ENCODE data around the gene NR1H4.
A peak's percentile ranks its signal among the peaks of the same experiment; 100 is the strongest.

The NR1H4 gene

DNA sequence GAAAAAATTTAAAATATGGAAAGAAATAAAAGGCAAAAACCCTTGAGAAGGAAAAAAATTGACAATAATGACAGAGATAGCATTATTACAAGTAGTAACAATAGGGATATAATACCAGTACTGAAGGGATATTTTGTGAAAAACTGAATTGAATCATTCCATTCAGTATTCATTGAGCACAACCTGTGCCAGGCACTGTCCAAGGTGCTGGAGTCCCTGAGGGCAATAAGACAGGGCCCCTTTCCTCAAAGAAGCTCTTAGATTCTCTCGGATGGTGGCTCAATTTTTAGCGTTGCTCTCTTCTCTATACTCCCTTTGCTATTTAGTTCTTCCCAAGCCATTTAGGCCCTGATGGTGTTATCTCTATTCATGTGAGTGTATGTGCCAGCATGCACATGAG, 65.5 kb downstream of the NR1H4 start:
- no peak for TF ChIP-seq ZBTB8A (tag by site-specific recombination; IDR thresholded peaks at IDR 0.05)
- TF ChIP-seq, protein P1, sequence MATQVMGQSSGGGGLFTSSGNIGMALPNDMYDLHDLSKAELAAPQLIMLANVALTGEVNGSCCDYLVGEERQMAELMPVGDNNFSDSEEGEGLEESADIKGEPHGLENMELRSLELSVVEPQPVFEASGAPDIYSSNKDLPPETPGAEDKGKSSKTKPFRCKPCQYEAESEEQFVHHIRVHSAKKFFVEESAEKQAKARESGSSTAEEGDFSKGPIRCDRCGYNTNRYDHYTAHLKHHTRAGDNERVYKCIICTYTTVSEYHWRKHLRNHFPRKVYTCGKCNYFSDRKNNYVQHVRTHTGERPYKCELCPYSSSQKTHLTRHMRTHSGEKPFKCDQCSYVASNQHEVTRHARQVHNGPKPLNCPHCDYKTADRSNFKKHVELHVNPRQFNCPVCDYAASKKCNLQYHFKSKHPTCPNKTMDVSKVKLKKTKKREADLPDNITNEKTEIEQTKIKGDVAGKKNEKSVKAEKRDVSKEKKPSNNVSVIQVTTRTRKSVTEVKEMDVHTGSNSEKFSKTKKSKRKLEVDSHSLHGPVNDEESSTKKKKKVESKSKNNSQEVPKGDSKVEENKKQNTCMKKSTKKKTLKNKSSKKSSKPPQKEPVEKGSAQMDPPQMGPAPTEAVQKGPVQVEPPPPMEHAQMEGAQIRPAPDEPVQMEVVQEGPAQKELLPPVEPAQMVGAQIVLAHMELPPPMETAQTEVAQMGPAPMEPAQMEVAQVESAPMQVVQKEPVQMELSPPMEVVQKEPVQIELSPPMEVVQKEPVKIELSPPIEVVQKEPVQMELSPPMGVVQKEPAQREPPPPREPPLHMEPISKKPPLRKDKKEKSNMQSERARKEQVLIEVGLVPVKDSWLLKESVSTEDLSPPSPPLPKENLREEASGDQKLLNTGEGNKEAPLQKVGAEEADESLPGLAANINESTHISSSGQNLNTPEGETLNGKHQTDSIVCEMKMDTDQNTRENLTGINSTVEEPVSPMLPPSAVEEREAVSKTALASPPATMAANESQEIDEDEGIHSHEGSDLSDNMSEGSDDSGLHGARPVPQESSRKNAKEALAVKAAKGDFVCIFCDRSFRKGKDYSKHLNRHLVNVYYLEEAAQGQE (tag by site-specific recombination; IDR thresholded peaks at IDR 0.05) = peak; percentile 97
- H3K4me3 ChIP-seq (ENCODE audit: low read depth, low read length) = no peak overlapping the region
- ChIA-PET POLR2A (no interaction called here), CTCF (interaction anchor here (0.7 to 6.1 kb wide), 2 partner anchors 15 to 192 kb away, joined by 6 to 32 read pairs; no protein-coding TSS in a partner anchor)
- no peak overlapping the region for H3K27ac ChIP-seq (ENCODE audit: extremely low read depth, low read depth, low read length)
- no peaks in the 10 kb centered on the region for H3K4me1 ChIP-seq (ENCODE audit: control insufficient read depth, insufficient read depth, low read length)
- H3K9me3 ChIP-seq (ENCODE audit: control insufficient read depth, insufficient read depth, low read depth, low read length) = no peaks in the 10 kb centered on the region
- no peaks in the 10 kb centered on the region for H3K36me3 ChIP-seq (ENCODE audit: control insufficient read depth in 2 of 2, insufficient read depth in 1 of 2, low read length in 2 of 2)

DNA sequence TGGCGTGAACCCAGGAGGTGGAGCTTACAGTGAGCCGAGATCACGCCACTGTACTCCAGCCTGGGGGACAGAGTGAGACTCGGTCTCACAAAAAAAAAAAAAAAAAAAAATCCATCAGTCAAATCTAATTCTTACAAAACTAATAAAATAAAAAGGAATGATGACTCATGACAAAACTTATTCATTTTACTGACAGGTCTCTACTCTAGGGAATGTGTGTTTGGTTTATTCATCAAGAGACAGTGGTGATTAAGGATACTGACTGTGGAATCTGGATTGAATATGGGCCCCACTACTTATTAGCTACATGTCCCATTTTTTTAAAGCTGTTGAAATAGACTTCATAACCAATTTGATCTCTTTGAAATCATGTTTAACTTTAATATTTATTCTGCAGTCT, 70.5 kb downstream of the NR1H4 start:
- Histone ChIP-seq H3K27ac (ENCODE audit: extremely low read depth, low read depth, low read length) (no peak overlapping the region), H3K4me3 (ENCODE audit: low read depth, low read length) (no peak overlapping the region), H3K9me3 (ENCODE audit: control insufficient read depth, insufficient read depth, low read depth, low read length) (no peaks in the 10 kb centered on the region), H3K36me3 (ENCODE audit: control insufficient read depth in 2 of 2, insufficient read depth in 1 of 2, low read length in 2 of 2) (no peaks in the 10 kb centered on the region), H3K4me1 (ENCODE audit: control insufficient read depth, insufficient read depth, low read length) (no peaks in the 10 kb centered on the region)
- TF ChIP-seq TCF7L2 (IDR thresholded peaks at IDR 0.05; ENCODE audit: borderline replicate concordance, low read depth, low read length) (no peak), ZNF214 (tag by site-specific recombination; IDR thresholded peaks at IDR 0.05; ENCODE audit: borderline replicate concordance) (no peak), OSR2 (tag by site-specific recombination; IDR thresholded peaks at IDR 0.05) (no peak), ZNF529 (tag by site-specific recombination; IDR thresholded peaks at IDR 0.05; ENCODE audit: insufficient replicate concordance) (no peak), ZNF2 (tag by site-specific recombination; IDR thresholded peaks at IDR 0.05) (no peak), SCRT2 (tag by site-specific recombination; IDR thresholded peaks at IDR 0.05) (no peak), KLF8 (tag by site-specific recombination; IDR thresholded peaks at IDR 0.05) (no peak), ZNF132 (tag by site-specific recombination; IDR thresholded peaks at IDR 0.05; ENCODE audit: borderline replicate concordance) (no peak), ZBTB20 (tag by site-specific recombination; IDR thresholded peaks at IDR 0.05) (no peak), ZNF677 (tag by site-specific recombination; IDR thresholded peaks at IDR 0.05) (no peak), ZNF394 (tag by site-specific recombination; IDR thresholded peaks at IDR 0.05; ENCODE audit: borderline replicate concordance) (no peak), ZNF670 (tag by site-specific recombination; IDR thresholded peaks at IDR 0.05; ENCODE audit: low read depth) (no peak), PRDM1 (tag by site-specific recombination; IDR thresholded peaks at IDR 0.05) (no peak), ZNF791 (tag by site-specific recombination; IDR thresholded peaks at IDR 0.05) (no peak), ZNF76 (tag by site-specific recombination; IDR thresholded peaks at IDR 0.05; ENCODE audit: borderline replicate concordance, low read depth) (no peak)
- TF ChIP-seq, protein P2, sequence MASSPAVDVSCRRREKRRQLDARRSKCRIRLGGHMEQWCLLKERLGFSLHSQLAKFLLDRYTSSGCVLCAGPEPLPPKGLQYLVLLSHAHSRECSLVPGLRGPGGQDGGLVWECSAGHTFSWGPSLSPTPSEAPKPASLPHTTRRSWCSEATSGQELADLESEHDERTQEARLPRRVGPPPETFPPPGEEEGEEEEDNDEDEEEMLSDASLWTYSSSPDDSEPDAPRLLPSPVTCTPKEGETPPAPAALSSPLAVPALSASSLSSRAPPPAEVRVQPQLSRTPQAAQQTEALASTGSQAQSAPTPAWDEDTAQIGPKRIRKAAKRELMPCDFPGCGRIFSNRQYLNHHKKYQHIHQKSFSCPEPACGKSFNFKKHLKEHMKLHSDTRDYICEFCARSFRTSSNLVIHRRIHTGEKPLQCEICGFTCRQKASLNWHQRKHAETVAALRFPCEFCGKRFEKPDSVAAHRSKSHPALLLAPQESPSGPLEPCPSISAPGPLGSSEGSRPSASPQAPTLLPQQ (tag by site-specific recombination; IDR thresholded peaks at IDR 0.05) = no peak
- TF ChIP-seq, protein P3, sequence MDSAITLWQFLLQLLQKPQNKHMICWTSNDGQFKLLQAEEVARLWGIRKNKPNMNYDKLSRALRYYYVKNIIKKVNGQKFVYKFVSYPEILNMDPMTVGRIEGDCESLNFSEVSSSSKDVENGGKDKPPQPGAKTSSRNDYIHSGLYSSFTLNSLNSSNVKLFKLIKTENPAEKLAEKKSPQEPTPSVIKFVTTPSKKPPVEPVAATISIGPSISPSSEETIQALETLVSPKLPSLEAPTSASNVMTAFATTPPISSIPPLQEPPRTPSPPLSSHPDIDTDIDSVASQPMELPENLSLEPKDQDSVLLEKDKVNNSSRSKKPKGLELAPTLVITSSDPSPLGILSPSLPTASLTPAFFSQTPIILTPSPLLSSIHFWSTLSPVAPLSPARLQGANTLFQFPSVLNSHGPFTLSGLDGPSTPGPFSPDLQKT (IDR thresholded peaks at IDR 0.05; ENCODE audit: borderline replicate concordance, low read depth, low read length) = no peak
- TF ChIP-seq, protein P4, sequence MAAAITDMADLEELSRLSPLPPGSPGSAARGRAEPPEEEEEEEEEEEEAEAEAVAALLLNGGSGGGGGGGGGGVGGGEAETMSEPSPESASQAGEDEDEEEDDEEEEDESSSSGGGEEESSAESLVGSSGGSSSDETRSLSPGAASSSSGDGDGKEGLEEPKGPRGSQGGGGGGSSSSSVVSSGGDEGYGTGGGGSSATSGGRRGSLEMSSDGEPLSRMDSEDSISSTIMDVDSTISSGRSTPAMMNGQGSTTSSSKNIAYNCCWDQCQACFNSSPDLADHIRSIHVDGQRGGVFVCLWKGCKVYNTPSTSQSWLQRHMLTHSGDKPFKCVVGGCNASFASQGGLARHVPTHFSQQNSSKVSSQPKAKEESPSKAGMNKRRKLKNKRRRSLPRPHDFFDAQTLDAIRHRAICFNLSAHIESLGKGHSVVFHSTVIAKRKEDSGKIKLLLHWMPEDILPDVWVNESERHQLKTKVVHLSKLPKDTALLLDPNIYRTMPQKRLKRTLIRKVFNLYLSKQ (tag by site-specific recombination; IDR thresholded peaks at IDR 0.05; ENCODE audit: borderline replicate concordance) = no peak
- TF ChIP-seq, protein P5, sequence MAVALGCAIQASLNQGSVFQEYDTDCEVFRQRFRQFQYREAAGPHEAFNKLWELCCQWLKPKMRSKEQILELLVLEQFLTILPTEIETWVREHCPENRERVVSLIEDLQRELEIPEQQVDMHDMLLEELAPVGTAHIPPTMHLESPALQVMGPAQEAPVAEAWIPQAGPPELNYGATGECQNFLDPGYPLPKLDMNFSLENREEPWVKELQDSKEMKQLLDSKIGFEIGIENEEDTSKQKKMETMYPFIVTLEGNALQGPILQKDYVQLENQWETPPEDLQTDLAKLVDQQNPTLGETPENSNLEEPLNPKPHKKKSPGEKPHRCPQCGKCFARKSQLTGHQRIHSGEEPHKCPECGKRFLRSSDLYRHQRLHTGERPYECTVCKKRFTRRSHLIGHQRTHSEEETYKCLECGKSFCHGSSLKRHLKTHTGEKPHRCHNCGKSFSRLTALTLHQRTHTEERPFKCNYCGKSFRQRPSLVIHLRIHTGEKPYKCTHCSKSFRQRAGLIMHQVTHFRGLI (tag by site-specific recombination; IDR thresholded peaks at IDR 0.05) = no peak
- TF ChIP-seq, protein P6, sequence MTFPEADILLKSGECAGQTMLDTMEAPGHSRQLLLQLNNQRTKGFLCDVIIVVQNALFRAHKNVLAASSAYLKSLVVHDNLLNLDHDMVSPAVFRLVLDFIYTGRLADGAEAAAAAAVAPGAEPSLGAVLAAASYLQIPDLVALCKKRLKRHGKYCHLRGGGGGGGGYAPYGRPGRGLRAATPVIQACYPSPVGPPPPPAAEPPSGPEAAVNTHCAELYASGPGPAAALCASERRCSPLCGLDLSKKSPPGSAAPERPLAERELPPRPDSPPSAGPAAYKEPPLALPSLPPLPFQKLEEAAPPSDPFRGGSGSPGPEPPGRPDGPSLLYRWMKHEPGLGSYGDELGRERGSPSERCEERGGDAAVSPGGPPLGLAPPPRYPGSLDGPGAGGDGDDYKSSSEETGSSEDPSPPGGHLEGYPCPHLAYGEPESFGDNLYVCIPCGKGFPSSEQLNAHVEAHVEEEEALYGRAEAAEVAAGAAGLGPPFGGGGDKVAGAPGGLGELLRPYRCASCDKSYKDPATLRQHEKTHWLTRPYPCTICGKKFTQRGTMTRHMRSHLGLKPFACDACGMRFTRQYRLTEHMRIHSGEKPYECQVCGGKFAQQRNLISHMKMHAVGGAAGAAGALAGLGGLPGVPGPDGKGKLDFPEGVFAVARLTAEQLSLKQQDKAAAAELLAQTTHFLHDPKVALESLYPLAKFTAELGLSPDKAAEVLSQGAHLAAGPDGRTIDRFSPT (tag by site-specific recombination; IDR thresholded peaks at IDR 0.05) = no peak
- ChIA-PET POLR2A (interaction anchor here (1.0 kb wide), 1 partner anchor 36 kb away, joined by 3 read pairs; no protein-coding TSS in a partner anchor), CTCF (interaction anchor here (1.0 to 6.1 kb wide), 2 partner anchors 10 to 127 kb away, joined by 3 to 32 read pairs; no protein-coding TSS in a partner anchor)

All from HEK293 (cell line).